ENCODE measurements around the gene CAMSAP2. TPM values are rescaled to one million over a fixed set of nuclear protein-coding genes. Genes with fewer than 3 reads are reported as not detected.

CAMSAP2 gene
- total RNA-seq, 1 experiment from 2014 or later: 30.3 TPM

- DNase-seq: no peak
- peaks cover 96% of the 10 kb centered on the region for H3K36me3 Mint-ChIP-seq (ENCODE audit: insufficient read depth, unreplicated experiment)
- TF ChIP-seq CTCF (IDR thresholded peaks at IDR 0.05; ENCODE audit: unreplicated experiment): no peak
- H3K4me3 Mint-ChIP-seq (ENCODE audit: low read depth, unreplicated experiment): peak overlapping the region; percentile 7
- CTCF ChIA-PET: interaction anchor here (1.0 to 1.3 kb wide), 4 partner anchors 11 to 207 kb away, joined by 3 to 9 read pairs (median 4); no protein-coding TSS in a partner anchor
- peak overlapping the region; percentile 56 for H3K27ac Mint-ChIP-seq (ENCODE audit: unreplicated experiment)
- H3K9me3 Mint-ChIP-seq (ENCODE audit: low read depth, unreplicated experiment): no peaks in the 10 kb centered on the region
- no TSS peak for BruUV-seq (replicated peaks)
- no peaks in the 10 kb centered on the region for H3K27me3 Mint-ChIP-seq (ENCODE audit: unreplicated experiment)
- peaks cover 21% of the 10 kb centered on the region for H3K4me1 Mint-ChIP-seq (ENCODE audit: low read depth, unreplicated experiment)
- intact Hi-C loops (cut with micrococcal nuclease; ENCODE audit: unreplicated experiment): no loop called here
These were observed 169.0 kb downstream of the CAMSAP2 start for GRCh38 chr1:200907611-200908097.

GRCh38 chr1:200908191-200908868, 169.6 kb downstream of the CAMSAP2 start:
- Mint-ChIP-seq H3K4me3 (ENCODE audit: low read depth, unreplicated experiment) (peak overlapping the region; percentile 7), H3K27me3 (ENCODE audit: unreplicated experiment) (no peaks in the 10 kb centered on the region), H3K4me1 (ENCODE audit: low read depth, unreplicated experiment) (peaks cover 20% of the 10 kb centered on the region), H3K9me3 (ENCODE audit: low read depth, unreplicated experiment) (no peaks in the 10 kb centered on the region), H3K36me3 (ENCODE audit: insufficient read depth, unreplicated experiment) (peaks cover 96% of the 10 kb centered on the region), H3K27ac (ENCODE audit: unreplicated experiment) (peak overlapping the region; percentile 56)
- BruUV-seq (replicated peaks): no TSS peak
- intact Hi-C loops (cut with micrococcal nuclease; ENCODE audit: unreplicated experiment): no loop called here
- TF ChIP-seq CTCF (IDR thresholded peaks at IDR 0.05; ENCODE audit: unreplicated experiment): no peak
- CTCF ChIA-PET: interaction anchor here (0.8 to 1.3 kb wide), 5 partner anchors 12 to 206 kb away, joined by 3 to 9 read pairs (median 4); no protein-coding TSS in a partner anchor
- no peak for DNase-seq

- H3K9me3 Mint-ChIP-seq (ENCODE audit: low read depth, unreplicated experiment): no peaks in the 10 kb centered on the region
- no TSS peak for BruUV-seq (replicated peaks)
- H3K27ac Mint-ChIP-seq (ENCODE audit: unreplicated experiment): peak overlapping the region; percentile 56
- CTCF ChIA-PET: interaction anchor here (0.8 to 1.3 kb wide), 2 partner anchors 18 to 205 kb away, joined by 3 read pairs; no protein-coding TSS in a partner anchor
- no peak overlapping the region for H3K4me3 Mint-ChIP-seq (ENCODE audit: low read depth, unreplicated experiment)
- H3K4me1 Mint-ChIP-seq (ENCODE audit: low read depth, unreplicated experiment): peaks cover 20% of the 10 kb centered on the region
- no peak for TF ChIP-seq CTCF (IDR thresholded peaks at IDR 0.05; ENCODE audit: unreplicated experiment)
- intact Hi-C loops (cut with micrococcal nuclease; ENCODE audit: unreplicated experiment): no loop called here
- peaks cover 96% of the 10 kb centered on the region for H3K36me3 Mint-ChIP-seq (ENCODE audit: insufficient read depth, unreplicated experiment)
- no peaks in the 10 kb centered on the region for H3K27me3 Mint-ChIP-seq (ENCODE audit: unreplicated experiment)
- DNase-seq: no peak
These were observed 170.4 kb downstream of the CAMSAP2 start for GRCh38 chr1:200909071-200909470.

GRCh38 chr1:200909757-200910239, 171.1 kb downstream of the CAMSAP2 start:
- intact Hi-C loops (cut with micrococcal nuclease; ENCODE audit: unreplicated experiment): no loop called here
- H3K9me3 Mint-ChIP-seq (ENCODE audit: low read depth, unreplicated experiment): no peaks in the 10 kb centered on the region
- no peak overlapping the region for H3K4me3 Mint-ChIP-seq (ENCODE audit: low read depth, unreplicated experiment)
- CTCF ChIA-PET: no interaction called here
- H3K27ac Mint-ChIP-seq (ENCODE audit: unreplicated experiment): peak overlapping the region; percentile 56
- peaks cover 20% of the 10 kb centered on the region for H3K4me1 Mint-ChIP-seq (ENCODE audit: low read depth, unreplicated experiment)
- no peak for TF ChIP-seq CTCF (IDR thresholded peaks at IDR 0.05; ENCODE audit: unreplicated experiment)
- no TSS peak for BruUV-seq (replicated peaks)
- no peak for DNase-seq
- H3K27me3 Mint-ChIP-seq (ENCODE audit: unreplicated experiment): no peaks in the 10 kb centered on the region
- peaks cover 94% of the 10 kb centered on the region for H3K36me3 Mint-ChIP-seq (ENCODE audit: insufficient read depth, unreplicated experiment)

Other genes starting within 250 kb of the CAMSAP2 start
- 17.2 and 20.7 TPM in 2 replicates for gene KIF14, start 118.1 kb upstream of the CAMSAP2 start, total RNA-seq (2022)
- 15.1 and 19.3 TPM in 2 replicates for gene DDX59, start 69.0 kb upstream of the CAMSAP2 start, total RNA-seq (2022)
- gene GPR25, start 134.1 kb downstream of the CAMSAP2 start, total RNA-seq (2022): not detected in 2 replicates
- gene INAVA, start 156.0 kb downstream of the CAMSAP2 start, total RNA-seq (2022): 167 and 175 TPM in 2 replicates

All from Calu3 (cell line).